HG03469 (cell line): Measurements from ENCODE around the gene SRRM4.
"Not testable (repeated sequence)": the region's sequence is repeated elsewhere in the genome, so short reads cannot be mapped to it uniquely, and the experiment has no call there.

Source experiments
- ATAC-seq: cut with Tn5 transposase; IDR thresholded peaks from one replicate; pipeline ENCODE4 v1.9.1; 2021; ENCODE audit warnings: mild to moderate bottlenecking, moderate library complexity, moderate number of reproducible peaks; ENCODE audit not compliant: unreplicated experiment

Gene SRRM4

GRCh38 chr12:119069147-119069642, 87.9 kb downstream of the SRRM4 start:
- no peak for ATAC-seq

- ATAC-seq, result no peak
Measured at GRCh38 chr12:119071176-119071575, 89.8 kb downstream of the SRRM4 start.

- ATAC-seq, result no peak
Measured at GRCh38 chr12:119071638-119072231, 90.4 kb downstream of the SRRM4 start.

- no peak for ATAC-seq
Measured at GRCh38 chr12:119072440-119072839, 91.1 kb downstream of the SRRM4 start.

- no peak for ATAC-seq
Measured at GRCh38 chr12:119075222-119075787, 94.0 kb downstream of the SRRM4 start.

- no peak for ATAC-seq
Measured at GRCh38 chr12:119075918-119076317, 94.6 kb downstream of the SRRM4 start.

- ATAC-seq, result no peak
Measured at GRCh38 chr12:119079530-119079929, 98.2 kb downstream of the SRRM4 start.

GRCh38 chr12:119082016-119082415, 100.7 kb downstream of the SRRM4 start:
- no peak for ATAC-seq

- no peak for ATAC-seq
Measured at GRCh38 chr12:119082496-119082895, 101.2 kb downstream of the SRRM4 start.

GRCh38 chr12:119088685-119089379, 107.5 kb downstream of the SRRM4 start:
- ATAC-seq, result no peak

- no peak for ATAC-seq
Measured at GRCh38 chr12:119089380-119090013, 108.2 kb downstream of the SRRM4 start.

GRCh38 chr12:119090276-119090675, 108.9 kb downstream of the SRRM4 start:
- no peak for ATAC-seq

GRCh38 chr12:119090865-119091264, 109.5 kb downstream of the SRRM4 start:
- no peak for ATAC-seq

- ATAC-seq, result no peak
Measured at GRCh38 chr12:119096429-119097202, 115.3 kb downstream of the SRRM4 start.

GRCh38 chr12:119100933-119101332, 119.6 kb downstream of the SRRM4 start:
- no peak for ATAC-seq

GRCh38 chr12:119102274-119102673, 120.9 kb downstream of the SRRM4 start:
- no peak for ATAC-seq

- ATAC-seq, result no peak
Measured at GRCh38 chr12:119102714-119103113, 121.4 kb downstream of the SRRM4 start.

- not testable (repeated sequence) for ATAC-seq
Measured at GRCh38 chr12:119104969-119105368, 123.6 kb downstream of the SRRM4 start.

GRCh38 chr12:119113496-119113986, 132.2 kb downstream of the SRRM4 start:
- ATAC-seq, result no peak

- no peak for ATAC-seq
Measured at GRCh38 chr12:119114294-119114693, 133.0 kb downstream of the SRRM4 start.
